Ishikawa (cell line): ENCODE measurements around the gene FZD2.

Experiments
- CEBPB ChIP-seq: IDR thresholded peaks from 2 replicates; pipeline ENCODE4 v1.6.1; 2012
- CREB1 ChIP-seq: IDR thresholded peaks from 2 replicates; pipeline ENCODE4 v1.6.1; 2012; ENCODE audit warnings: low read depth
- EGR1 ChIP-seq: IDR thresholded peaks from 2 replicates; pipeline ENCODE4 v1.6.1; 2012
- EP300 ChIP-seq: IDR thresholded peaks from 2 replicates; pipeline ENCODE4 v1.6.1; 2012; ENCODE audit warnings: borderline replicate concordance
- FOXM1 ChIP-seq: IDR thresholded peaks from 2 replicates; pipeline ENCODE4 v1.6.1; 2012; ENCODE audit warnings: low read depth, borderline replicate concordance
- MAX ChIP-seq: IDR thresholded peaks from 2 replicates; pipeline ENCODE4 v1.6.1; 2012
- NFIC ChIP-seq: IDR thresholded peaks from 2 replicates; pipeline ENCODE4 v1.6.1; 2012
- RAD21 ChIP-seq: IDR thresholded peaks from 2 replicates; pipeline ENCODE4 v1.6.1; 2012; ENCODE audit warnings: low read depth
- REST ChIP-seq: IDR thresholded peaks from 2 replicates; pipeline ENCODE4 v1.6.1; 2012; ENCODE audit warnings: low read depth, mild to moderate bottlenecking
- TAF1 ChIP-seq: IDR thresholded peaks from 2 replicates; pipeline ENCODE4 v1.6.1; 2012; ENCODE audit warnings: low read depth, mild to moderate bottlenecking
- TCF12 ChIP-seq: IDR thresholded peaks from 2 replicates; pipeline ENCODE4 v1.6.1; 2012; ENCODE audit warnings: low read depth
- TEAD4 ChIP-seq: IDR thresholded peaks from 2 replicates; pipeline ENCODE4 v1.6.1; 2012
- USF1 ChIP-seq: IDR thresholded peaks from 2 replicates; pipeline ENCODE4 v1.6.1; 2012
- YY1 ChIP-seq: IDR thresholded peaks from 2 replicates; pipeline ENCODE4 v1.6.1; 2012; ENCODE audit warnings: low read depth
- ZBTB7A ChIP-seq: IDR thresholded peaks from 2 replicates; pipeline ENCODE4 v1.6.1; 2012; ENCODE audit warnings: low read depth

Gene FZD2

GRCh38 chr17:44559634-44560554 is 2.6 kb downstream of the FZD2 start:
- TF ChIP-seq TCF12 (no peak), MAX (no peak), NFIC (no peak), USF1 (no peak), ZBTB7A (no peak), TAF1 (no peak), EGR1 (no peak), RAD21 (no peak), TEAD4 (no peak), REST (no peak), EP300 (no peak), YY1 (no peak)

- TF ChIP-seq USF1 (no peak), FOXM1 (no peak), CREB1 (no peak), TEAD4 (no peak), YY1 (no peak), EP300 (no peak), EGR1 (no peak), MAX (no peak), TAF1 (no peak), CEBPB (no peak), NFIC (no peak)
These were observed 3.9 kb downstream of the FZD2 start for GRCh38 chr17:44561237-44561623.

GRCh38 chr17:44564429-44564828 is 7.1 kb downstream of the FZD2 start:
- no peak for TF ChIP-seq ZBTB7A
- no peak for TF ChIP-seq TAF1
- no peak for TF ChIP-seq EGR1
- TF ChIP-seq TCF12, result no peak
- no peak for TF ChIP-seq FOXM1
- no peak for TF ChIP-seq TEAD4
- TF ChIP-seq RAD21, result no peak
- TF ChIP-seq CREB1, result no peak
- TF ChIP-seq CEBPB, result no peak

- no peak for TF ChIP-seq NFIC
- TF ChIP-seq TAF1, result no peak
- TF ChIP-seq MAX, result no peak
- no peak for TF ChIP-seq EP300
- TF ChIP-seq RAD21, result peak; percentile 29
These were observed 8.7 kb downstream of the FZD2 start for GRCh38 chr17:44565866-44566443.

GRCh38 chr17:44568945-44569858 is 11.9 kb downstream of the FZD2 start:
- TF ChIP-seq RAD21, result no peak
- TF ChIP-seq TCF12, result no peak
- no peak for TF ChIP-seq EGR1
- no peak for TF ChIP-seq CEBPB
- TF ChIP-seq ZBTB7A, result no peak
- TF ChIP-seq USF1, result no peak
- no peak for TF ChIP-seq TAF1
- no peak for TF ChIP-seq EP300

GRCh38 chr17:44572801-44573200 is 15.5 kb downstream of the FZD2 start:
- no peak for TF ChIP-seq ZBTB7A
- no peak for TF ChIP-seq RAD21
- TF ChIP-seq TCF12, result no peak
- no peak for TF ChIP-seq YY1
- no peak for TF ChIP-seq EP300
- TF ChIP-seq MAX, result no peak
- TF ChIP-seq CREB1, result no peak
- TF ChIP-seq NFIC, result no peak
- TF ChIP-seq FOXM1, result no peak
- TF ChIP-seq USF1, result no peak
